Endodermal cell (in vitro differentiated cells): ENCODE data around the gene EARS2. TPM values are rescaled to one million over a fixed set of nuclear protein-coding genes. Genes with fewer than 3 reads are reported as not detected.

Experiments used
- DNase-seq: peaks from one replicate; pipeline ENCODE4 v3.0.0-alpha.2; 2017
- H3K27ac ChIP-seq: 2 replicates; pipeline ENCODE4 v1.5.1; 2013; ENCODE audit warnings: mild to moderate bottlenecking, low read depth, low read length, moderate library complexity
- H3K27me3 ChIP-seq: 2 replicates; pipeline ENCODE4 v1.6.1; 2013; ENCODE audit warnings: mild to moderate bottlenecking, low read length, moderate library complexity; ENCODE audit not compliant: insufficient read depth, control insufficient read depth, poor library complexity, severe bottlenecking
- H3K36me3 ChIP-seq: 2 replicates; pipeline ENCODE4 v1.7.0; 2013; ENCODE audit warnings: mild to moderate bottlenecking, low read length, moderate library complexity; ENCODE audit not compliant: control insufficient read depth, insufficient read depth
- H3K4me1 ChIP-seq: one replicate; pipeline ENCODE4 v1.7.0; 2013; ENCODE audit warnings: low read length; ENCODE audit not compliant: control insufficient read depth, insufficient read depth
- H3K4me3 ChIP-seq: 2 replicates; pipeline ENCODE4 v1.5.1; 2013; ENCODE audit warnings: mild to moderate bottlenecking, low read length, moderate library complexity
- H3K9ac ChIP-seq: 2 replicates; pipeline ENCODE4 v1.6.1; 2013; ENCODE audit warnings: mild to moderate bottlenecking, low read length, moderate library complexity; ENCODE audit not compliant: poor library complexity, severe bottlenecking; ENCODE audit errors: extremely low read depth
- H3K9me3 ChIP-seq: 2 replicates; pipeline ENCODE4 v1.6.1; 2013; ENCODE audit warnings: mild to moderate bottlenecking, low read length, moderate library complexity; ENCODE audit not compliant: control insufficient read depth
- H3K27ac Mint-ChIP-seq: 2 replicates; pipeline ENCODE4 v1.8.0; 2020; ENCODE audit warnings: mixed read lengths
- H3K27me3 Mint-ChIP-seq: 2 replicates; pipeline ENCODE4 v1.8.0; 2021; ENCODE audit warnings: mild to moderate bottlenecking, mixed read lengths; ENCODE audit not compliant: insufficient read depth
- H3K36me3 Mint-ChIP-seq: 2 replicates; pipeline ENCODE4 v1.8.0; 2020; ENCODE audit warnings: low read depth, mixed read lengths
- H3K4me1 Mint-ChIP-seq: 2 replicates; pipeline ENCODE4 v1.8.0; 2020; ENCODE audit warnings: mixed read lengths
- H3K4me3 Mint-ChIP-seq: 2 replicates; pipeline ENCODE4 v1.8.0; 2020; ENCODE audit warnings: mild to moderate bottlenecking, moderate library complexity, mixed read lengths
- H3K9me3 Mint-ChIP-seq: 2 replicates; pipeline ENCODE4 v1.8.0; 2020; ENCODE audit warnings: mild to moderate bottlenecking, mixed read lengths
- WGBS, 2 experiments: methylation state at CpG; one replicate each; pipeline versions ENCODE4 v1.1.5 to v1.1.7; 2013; ENCODE audit warnings: missing lambda C conversion rate in 2 of 2, mixed read lengths in 1 of 2; ENCODE audit not compliant: insufficient coverage in 1 of 2, insufficient read length in 1 of 2; 5-methylcytosine and 5-hydroxymethylcytosine counted together
- total RNA-seq, 2 donors: library from RNA; stranded (reverse); fragmentation: NEBNext Ultra II Directional in 1 of 2; extraction: Animal tissue kit (Norgen Biotek cat#: 25700) in 1 of 2; gene quantifications; 2 replicates in 1 of 2; 3 replicates in 1 of 2; pipeline ENCODE4 v1.2.1, GENCODE V29; 2021
- TF ChIP-seq, protein P1 (sequence below): fragments of 200-600 bp; sonication (generic); conservative IDR thresholded peaks from 2 replicates; pipeline ENCODE4 v1.5.0; 2021; ENCODE audit warnings: antibody characterized with exemption, mild to moderate bottlenecking

Gene EARS2
- total RNA-seq, 2 donors from 2014 or later = 32.0 to 36.1 TPM

DNA sequence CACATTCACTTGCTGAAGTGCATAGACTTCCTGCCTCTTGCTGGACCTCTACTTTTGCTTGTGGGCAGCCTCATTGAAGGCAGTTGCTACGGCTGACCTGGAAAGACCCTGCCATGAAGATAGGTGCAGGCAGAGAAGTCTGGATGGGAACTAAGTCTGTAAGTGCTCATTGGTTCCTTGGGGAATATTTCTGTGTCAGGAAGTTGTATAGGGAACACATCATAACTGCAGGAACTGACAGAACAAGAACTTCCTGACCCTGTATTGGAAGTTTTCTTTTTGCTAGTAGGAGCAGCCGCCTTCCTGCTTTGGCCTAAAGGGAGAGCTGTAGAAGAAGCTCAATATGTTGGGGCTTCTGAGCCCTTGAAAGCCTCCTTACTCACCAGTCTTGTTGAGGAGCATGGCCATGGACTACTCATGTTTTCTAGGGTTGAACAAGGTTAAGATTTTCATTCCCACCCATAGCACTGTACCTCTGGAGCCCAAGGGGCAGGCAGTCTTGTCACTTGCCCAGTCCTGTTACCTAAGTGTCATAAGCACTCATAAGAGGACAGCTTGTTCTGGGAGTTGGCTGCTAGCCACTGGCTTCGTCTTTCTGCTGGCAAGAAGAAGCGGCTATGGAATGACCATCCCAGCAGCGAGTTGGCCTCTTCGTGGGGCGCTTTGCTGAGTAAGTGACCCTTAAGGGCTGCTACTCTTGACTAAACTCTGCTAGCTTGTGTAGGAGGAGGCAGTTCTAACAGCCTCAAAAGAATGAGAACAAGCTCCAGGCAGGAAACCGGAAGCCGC is 7.6 kb upstream of the EARS2 start:
- 94 to 99% methylated on average over 8 to 9 of the region's 9 CpGs for WGBS, 2 experiments
- H3K9ac ChIP-seq = no peak overlapping the region
- H3K4me1 Mint-ChIP-seq = no peaks in the 10 kb centered on the region
- no peaks in the 10 kb centered on the region for H3K4me1 ChIP-seq
- TF ChIP-seq, protein P1, sequence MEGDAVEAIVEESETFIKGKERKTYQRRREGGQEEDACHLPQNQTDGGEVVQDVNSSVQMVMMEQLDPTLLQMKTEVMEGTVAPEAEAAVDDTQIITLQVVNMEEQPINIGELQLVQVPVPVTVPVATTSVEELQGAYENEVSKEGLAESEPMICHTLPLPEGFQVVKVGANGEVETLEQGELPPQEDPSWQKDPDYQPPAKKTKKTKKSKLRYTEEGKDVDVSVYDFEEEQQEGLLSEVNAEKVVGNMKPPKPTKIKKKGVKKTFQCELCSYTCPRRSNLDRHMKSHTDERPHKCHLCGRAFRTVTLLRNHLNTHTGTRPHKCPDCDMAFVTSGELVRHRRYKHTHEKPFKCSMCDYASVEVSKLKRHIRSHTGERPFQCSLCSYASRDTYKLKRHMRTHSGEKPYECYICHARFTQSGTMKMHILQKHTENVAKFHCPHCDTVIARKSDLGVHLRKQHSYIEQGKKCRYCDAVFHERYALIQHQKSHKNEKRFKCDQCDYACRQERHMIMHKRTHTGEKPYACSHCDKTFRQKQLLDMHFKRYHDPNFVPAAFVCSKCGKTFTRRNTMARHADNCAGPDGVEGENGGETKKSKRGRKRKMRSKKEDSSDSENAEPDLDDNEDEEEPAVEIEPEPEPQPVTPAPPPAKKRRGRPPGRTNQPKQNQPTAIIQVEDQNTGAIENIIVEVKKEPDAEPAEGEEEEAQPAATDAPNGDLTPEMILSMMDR = no peak
- H3K27me3 ChIP-seq = no peaks in the 10 kb centered on the region
- H3K27ac Mint-ChIP-seq = peak overlapping the region; percentile 5
- H3K4me3 Mint-ChIP-seq = no peak overlapping the region
- no peaks in the 10 kb centered on the region for H3K27me3 Mint-ChIP-seq
- no peaks in the 10 kb centered on the region for H3K9me3 Mint-ChIP-seq
- no peaks in the 10 kb centered on the region for H3K9me3 ChIP-seq
- H3K27ac ChIP-seq = no peak overlapping the region
- peaks cover 84% of the 10 kb centered on the region for H3K36me3 Mint-ChIP-seq
- DNase-seq = no peak
- H3K36me3 ChIP-seq = peaks cover 92% of the 10 kb centered on the region
- H3K4me3 ChIP-seq = no peak overlapping the region

DNA sequence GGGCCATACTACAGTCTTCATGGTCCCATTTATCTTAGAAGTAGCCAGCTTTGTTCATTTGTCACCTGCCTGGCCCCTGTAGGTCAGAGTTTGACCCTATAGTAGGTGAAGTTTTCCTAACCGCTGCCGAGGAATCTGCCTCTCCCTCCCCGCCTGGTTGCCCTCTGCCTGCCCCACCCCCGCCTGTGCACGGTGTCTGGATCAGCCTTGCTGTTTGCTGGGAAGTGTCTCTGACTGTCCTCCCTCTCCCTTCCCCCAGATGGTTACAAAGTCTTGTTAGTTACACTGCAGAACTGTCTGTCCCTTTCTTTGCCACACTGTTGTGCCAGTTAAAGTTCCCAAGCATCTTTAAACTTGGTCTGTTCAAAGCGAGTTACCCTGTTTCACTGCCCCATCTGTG is 6.0 kb upstream of the EARS2 start:
- Mint-ChIP-seq H3K4me1 (no peaks in the 10 kb centered on the region), H3K9me3 (no peaks in the 10 kb centered on the region), H3K27me3 (no peaks in the 10 kb centered on the region), H3K4me3 (no peak overlapping the region), H3K36me3 (peaks cover 83% of the 10 kb centered on the region), H3K27ac (no peak overlapping the region)
- Histone ChIP-seq H3K4me1 (no peaks in the 10 kb centered on the region), H3K36me3 (peaks cover 89% of the 10 kb centered on the region), H3K27ac (no peak overlapping the region), H3K9ac (no peak overlapping the region), H3K9me3 (no peaks in the 10 kb centered on the region), H3K4me3 (no peak overlapping the region), H3K27me3 (no peaks in the 10 kb centered on the region)
- no peak for DNase-seq
- TF ChIP-seq, protein P1 = no peak
- 87 to 94% methylated on average over 6 of the region's 6 CpGs for WGBS, 2 experiments

DNA sequence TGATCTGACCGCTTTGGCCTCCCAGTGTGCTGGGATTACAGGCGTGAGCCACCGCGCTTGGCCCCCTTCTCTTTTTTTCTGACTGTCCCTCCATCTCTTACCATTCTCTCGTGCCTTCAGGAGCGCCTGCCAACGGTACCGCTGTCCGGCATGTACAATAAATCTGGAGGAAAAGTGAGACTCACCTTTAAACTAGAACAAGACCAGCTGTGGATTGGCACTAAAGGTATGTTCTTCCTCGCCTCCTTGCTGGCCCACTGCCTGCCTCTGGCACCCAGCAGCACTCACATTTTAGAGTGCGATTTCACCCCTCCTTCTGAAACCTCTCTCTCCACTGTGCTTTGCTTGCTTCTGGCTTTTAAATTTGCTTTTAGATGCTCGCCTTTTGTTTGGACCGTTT is 5.4 kb upstream of the EARS2 start:
- WGBS, 2 experiments = 95 to 96% methylated on average over 13 of the region's 13 CpGs
- no peaks in the 10 kb centered on the region for H3K9me3 Mint-ChIP-seq
- TF ChIP-seq, protein P1 = no peak

More for the DNA sequence above, 5.4 kb upstream of the EARS2 start:
- Histone ChIP-seq H3K4me3 (no peak overlapping the region), H3K9ac (no peak overlapping the region), H3K4me1 (no peaks in the 10 kb centered on the region), H3K9me3 (no peaks in the 10 kb centered on the region), H3K27me3 (no peaks in the 10 kb centered on the region), H3K36me3 (peaks cover 85% of the 10 kb centered on the region), H3K27ac (no peak overlapping the region)
- DNase-seq = no peak
- Mint-ChIP-seq H3K36me3 (peaks cover 76% of the 10 kb centered on the region), H3K27me3 (no peaks in the 10 kb centered on the region), H3K4me3 (no peak overlapping the region), H3K27ac (no peak overlapping the region), H3K4me1 (no peaks in the 10 kb centered on the region)
